Measurements from ENCODE around the gene NGB.

NGB gene

GRCh38 chr14:77260631-77261030, 10.4 kb downstream of the NGB start:
- no peak for FAIRE-seq

GRCh38 chr14:77260199-77260598, 10.8 kb downstream of the NGB start:
- no peak for FAIRE-seq

DNA sequence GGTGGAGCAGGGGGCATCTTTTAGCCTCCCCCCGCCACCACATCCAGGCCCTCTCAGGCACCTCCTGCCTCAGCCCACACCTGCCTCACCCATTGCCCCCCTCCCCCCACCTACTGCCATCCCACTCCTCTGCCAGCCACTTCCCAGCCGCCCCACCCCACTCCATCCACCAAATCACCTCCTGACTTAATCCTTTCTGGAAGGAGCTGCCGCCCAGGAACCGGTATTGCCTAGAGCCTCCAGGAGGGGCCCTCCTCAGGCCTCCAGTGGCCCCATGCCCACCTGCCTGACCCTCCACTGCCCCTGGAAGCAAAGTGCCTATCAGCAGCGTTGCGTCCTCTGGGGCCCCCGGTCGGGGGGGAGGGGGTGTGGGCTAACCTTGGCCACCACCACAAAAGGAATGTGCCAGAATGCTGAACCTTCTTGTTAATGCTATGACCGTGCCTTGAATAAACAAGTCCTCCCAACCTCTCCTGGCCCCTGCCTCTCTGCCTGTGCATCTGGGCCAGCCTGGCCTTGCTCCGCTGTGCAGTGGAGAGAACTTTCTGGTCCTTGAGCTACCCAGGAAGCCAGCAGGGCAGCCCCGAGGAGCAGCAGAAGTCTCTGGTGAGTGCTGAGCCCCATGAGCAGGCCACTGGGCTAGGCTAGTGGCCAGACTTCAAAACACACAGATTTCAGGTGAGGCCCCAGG, 11.8 kb downstream of the NGB start:
- FAIRE-seq = no peak

DNA sequence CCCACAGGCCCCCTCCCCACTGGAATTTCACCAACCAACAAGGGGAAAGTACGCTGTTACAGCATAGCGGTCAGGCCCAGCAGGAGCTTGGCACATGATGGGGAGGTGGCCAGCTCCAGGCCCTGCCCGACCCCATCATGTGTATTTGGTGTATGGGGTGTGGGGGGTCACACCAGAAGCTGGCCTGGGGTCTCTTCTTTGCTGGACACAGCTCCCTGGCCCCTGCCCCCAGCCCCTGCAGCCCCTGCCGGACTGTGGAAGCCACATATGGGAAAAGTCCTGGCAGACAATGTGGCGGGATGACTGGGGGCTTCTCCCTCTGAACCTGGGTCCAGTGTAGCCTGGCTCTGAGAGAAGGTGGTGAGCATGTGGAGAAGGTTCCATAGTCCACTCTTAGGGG, 12.4 kb downstream of the NGB start:
- FAIRE-seq = no peak

DNA sequence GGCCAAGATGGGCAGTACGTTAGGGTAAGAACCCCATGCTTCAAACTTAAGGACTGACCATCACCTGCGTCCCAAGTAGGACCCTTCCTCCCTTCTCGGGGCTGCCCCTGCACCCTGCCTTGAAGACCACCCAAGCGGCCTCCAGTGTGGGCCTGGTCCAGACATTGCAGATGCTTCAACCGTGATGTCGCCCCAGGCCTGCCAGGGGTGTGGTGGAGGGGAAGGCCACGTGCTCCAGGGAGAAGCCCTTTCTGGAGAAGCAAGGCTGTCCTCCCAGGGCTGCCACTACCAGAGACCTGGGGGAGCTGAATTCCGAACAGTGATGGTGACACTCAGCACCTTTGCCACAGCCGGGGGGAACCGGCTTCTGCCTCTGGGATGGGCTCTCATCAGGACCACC, 13.3 kb downstream of the NGB start:
- no peak for FAIRE-seq

- FAIRE-seq = no peak
These were observed 14.3 kb downstream of the NGB start for GRCh38 chr14:77256694-77257093.

DNA sequence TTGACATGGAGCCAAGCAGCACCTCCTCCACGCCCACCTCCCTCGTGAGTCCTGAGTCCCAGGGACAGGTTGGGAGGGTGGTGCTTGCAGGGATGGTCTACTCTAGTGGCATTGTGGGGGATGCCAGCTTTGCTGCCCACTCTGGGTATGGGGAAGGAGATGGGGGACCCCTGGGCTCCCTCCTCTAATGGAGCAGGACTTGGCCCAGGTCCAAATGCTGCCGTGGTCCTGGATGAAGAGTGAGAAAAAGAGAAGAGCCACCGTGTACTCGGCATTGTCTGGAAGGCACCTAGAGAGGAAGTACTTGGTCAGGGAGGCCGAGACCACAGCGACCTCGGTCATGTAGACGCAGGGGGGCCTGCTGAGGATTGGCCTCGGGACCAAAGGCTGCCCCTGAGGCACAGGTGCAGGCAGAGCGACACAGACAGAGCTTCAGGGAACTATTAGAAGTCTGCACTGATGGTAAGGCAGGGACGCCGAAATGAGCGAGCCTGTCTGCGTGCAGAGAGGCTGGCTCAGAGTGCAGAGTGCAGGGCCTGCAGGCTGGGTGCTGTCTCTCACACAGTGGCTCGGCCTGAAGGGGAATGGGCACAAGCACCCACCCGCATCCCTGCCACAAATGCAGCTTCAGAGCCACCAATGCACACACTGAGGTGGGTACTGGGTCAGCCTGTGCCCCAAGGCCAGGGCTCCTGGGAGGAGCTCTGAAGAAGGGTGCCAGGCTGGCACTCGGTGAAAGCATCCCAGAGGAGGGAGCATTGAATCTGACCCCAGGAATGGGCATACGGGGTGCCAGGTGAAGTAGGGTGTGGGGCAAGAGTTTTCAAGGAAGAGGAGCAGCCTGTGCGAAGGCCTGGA, 17.4 kb downstream of the NGB start:
- no peak for FAIRE-seq

DNA sequence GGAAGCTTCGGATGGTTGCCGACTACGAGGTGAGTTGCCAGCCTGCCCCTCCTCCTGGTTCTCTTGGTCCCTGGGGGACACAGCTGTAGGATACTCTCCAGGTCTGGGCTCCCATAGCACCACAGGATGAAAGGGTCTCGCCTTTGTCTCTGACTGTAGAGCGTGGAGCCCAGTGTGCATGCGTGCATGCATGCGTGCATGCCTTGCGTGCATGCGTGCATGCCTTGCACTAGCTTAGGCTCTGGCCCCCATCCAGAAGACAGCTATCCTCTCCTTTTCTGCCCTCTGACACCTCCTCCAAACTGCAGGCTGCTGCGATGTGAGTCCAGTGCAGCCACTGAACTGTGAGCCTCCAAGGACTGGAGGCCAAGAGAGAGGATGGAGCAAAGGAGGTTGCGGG, 19.1 kb downstream of the NGB start:
- no peak for FAIRE-seq

GRCh38 chr14:77250927-77251326, 20.1 kb downstream of the NGB start:
- no peak for FAIRE-seq

GRCh38 chr14:77249286-77249685, 21.7 kb downstream of the NGB start:
- no peak for FAIRE-seq

DNA sequence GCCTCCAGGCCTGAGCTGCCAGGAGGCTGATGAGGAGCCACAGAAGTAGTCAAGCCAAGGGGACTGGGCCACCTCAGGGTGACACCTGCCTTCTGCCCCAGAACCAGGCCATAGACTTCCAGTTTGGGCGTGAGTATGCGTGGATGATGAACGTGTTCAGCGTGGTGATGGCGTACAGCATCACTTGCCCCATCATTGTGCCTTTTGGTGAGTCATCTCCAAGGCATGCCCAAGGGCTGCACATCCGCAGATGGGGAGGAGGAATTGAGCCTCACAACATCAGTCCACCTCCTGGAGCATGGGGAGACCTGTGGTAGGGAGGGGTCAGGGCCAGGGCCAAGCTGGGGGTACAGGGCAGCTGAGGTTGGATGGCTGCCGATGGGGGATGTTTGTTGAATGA, 22.3 kb downstream of the NGB start:
- FAIRE-seq = no peak

GRCh38 chr14:77246784-77247183, 24.2 kb downstream of the NGB start:
- FAIRE-seq = no peak

DNA sequence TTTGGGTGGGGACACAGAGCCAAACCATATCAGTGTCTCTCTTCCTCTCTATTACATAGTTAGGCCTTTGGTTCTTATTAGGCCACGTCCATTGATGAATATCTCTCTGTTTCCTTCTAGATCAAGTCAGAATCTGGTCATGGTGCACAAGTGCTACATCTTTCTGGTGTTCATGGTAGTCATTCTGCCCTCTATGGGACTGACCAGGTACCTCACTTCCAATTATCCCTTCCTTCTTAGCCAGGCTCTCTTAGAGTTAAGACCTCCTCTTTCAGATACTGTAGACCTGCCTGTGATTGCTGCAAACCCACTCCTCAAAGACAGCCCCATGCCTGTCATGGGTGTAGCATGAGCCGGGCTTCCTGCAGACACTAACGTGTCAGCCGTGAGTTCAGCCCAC, 25.2 kb downstream of the NGB start:
- no peak for FAIRE-seq

- FAIRE-seq = no peak
These were observed 27.2 kb downstream of the NGB start for GRCh38 chr14:77243853-77244252.

GRCh38 chr14:77242752-77243151, 28.3 kb downstream of the NGB start:
- no peak for FAIRE-seq

- no peak for FAIRE-seq
These were observed 29.1 kb downstream of the NGB start for GRCh38 chr14:77241955-77242354.

DNA sequence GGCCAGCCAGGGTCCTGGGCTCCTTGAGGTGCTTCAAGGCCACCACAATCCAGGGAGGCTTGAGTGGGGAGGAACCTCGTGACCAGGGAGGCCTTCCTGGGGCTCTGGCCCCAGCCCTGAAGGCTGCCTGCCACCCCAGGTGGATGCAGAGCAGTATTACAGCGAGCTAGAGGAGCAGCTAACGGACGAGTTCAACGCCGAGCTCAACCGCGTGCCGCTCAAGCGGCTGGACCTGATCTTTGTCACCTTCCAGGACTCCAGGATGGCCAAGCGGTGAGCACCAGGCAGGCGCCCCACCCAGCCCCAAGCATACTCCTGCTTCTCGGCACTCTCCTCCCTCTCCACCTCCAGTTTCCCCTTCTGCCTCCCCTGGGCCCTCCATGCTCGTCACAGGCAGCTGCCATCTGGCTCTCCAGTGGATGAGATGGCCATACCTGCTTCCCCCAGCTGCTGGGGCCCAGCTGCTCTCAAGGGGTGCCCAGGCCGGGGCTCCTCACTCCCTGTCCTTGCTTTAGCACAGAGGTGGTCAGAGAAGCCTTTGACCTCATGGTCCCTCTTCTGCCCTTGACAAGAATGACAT, 30.6 kb downstream of the NGB start:
- no peak for FAIRE-seq

DNA sequence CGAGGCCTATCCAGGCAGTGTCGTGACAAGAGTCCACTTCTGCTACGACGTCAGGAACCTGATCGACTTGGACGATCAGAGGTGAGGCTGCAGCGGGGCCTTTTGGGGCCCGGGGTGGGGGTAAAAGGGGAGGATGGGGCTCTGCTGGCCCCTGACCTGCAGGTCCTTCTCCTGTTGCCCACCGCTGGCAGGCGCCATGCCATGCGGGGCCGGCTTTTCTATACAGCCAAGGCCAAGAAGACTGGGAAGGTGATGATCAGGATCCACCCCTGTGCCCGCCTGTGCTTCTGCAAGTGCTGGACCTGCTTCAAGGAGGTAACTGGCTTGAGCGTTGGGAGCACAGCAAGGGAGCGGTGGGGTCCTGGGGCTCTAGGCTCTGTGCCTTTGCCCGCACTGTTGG, 31.6 kb downstream of the NGB start:
- no peak for FAIRE-seq

- no peak for FAIRE-seq
These were observed 32.0 kb downstream of the NGB start for GRCh38 chr14:77238996-77239395.

DNA sequence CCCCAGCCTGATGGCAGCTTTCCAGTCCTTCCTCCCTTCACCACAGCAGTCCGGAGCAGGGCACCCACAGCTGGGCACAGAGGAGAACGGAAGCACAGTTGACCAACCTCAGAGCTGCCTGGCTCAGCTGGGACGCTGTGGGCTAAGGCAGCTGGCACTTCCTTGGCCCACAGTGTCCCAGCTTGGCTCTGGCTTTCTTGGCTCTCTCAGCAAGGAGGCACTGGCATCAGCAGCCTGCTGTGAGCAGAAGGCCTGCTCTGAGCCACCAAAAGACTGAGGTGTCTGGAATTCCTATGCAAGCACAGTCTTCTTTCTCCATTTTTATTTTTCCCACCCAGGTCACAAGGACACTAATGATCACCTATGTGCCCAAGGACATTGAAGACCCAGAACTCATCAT, 32.6 kb downstream of the NGB start:
- no peak for FAIRE-seq

- FAIRE-seq = no peak
These were observed 34.2 kb downstream of the NGB start for GRCh38 chr14:77236814-77237213.

DNA sequence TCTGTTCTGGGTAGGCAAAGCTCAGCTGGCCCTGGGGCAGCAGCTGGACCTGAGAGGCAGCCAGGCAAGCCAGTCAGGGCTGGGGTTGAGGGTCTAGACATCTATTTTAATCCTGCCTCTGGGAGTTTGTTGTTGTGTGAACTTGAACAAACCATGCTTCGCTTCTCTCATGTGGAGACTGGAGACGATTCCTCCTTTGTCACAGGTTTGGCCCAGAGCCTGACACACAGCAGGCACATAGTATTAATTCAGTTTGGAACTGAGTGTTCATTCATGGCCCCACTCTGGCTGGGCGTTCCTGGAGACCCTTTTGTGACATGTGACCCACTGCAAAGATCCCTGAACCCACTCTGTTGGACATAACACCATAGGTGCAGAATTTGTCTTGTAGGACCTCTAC, 39.3 kb downstream of the NGB start:
- no peak for FAIRE-seq

- no peak for FAIRE-seq
These were observed 40.1 kb downstream of the NGB start for GRCh38 chr14:77230914-77231313.

DNA sequence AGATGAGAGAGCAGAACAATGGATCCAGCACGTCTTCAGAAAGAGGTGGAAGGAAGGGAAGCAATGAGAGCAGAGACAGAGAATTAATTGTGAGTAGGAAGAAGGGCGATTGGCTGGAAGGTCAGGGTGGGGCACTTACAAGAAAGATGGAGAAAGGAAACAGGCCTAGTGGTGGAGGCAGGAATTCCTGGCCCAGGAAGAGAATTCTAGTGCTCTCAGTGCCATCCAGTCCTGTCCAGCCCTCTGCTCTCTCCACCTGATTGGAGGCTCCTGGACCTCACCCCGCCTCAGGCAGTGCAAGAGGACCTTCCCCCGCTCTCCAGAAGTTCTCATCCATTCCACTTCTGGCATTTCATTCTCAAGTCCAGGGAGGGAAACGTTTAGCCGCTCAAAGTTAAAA, 43.0 kb downstream of the NGB start:
- no peak for FAIRE-seq
